Stimulated activated CD8-positive, alpha-beta memory T cell treated with anti-CD3 and anti-CD28 coated beads, Interleukin-4, amount 100 ng/mL, for 1 hour (primary cell): Measurements from ENCODE around the gene BCCIP.

Source experiments
- DNase-seq, 2 donors: peaks; one replicate each; pipeline ENCODE4 v3.0.0-alpha.2; 2020; ENCODE audit warnings: low read depth in 2 of 2, low spot score in 1 of 2

Gene BCCIP

GRCh38 chr10:125797994-125798662 lies 25.2 kb upstream of the BCCIP start:
- no peak for DNase-seq

GRCh38 chr10:125799451-125800182 lies 23.7 kb upstream of the BCCIP start:
- no peak for DNase-seq

GRCh38 chr10:125801574-125801973 lies 21.8 kb upstream of the BCCIP start:
- DNase-seq, result no peak

GRCh38 chr10:125802131-125802530 lies 21.2 kb upstream of the BCCIP start:
- DNase-seq, result no peak

- no peak for DNase-seq
Observed at GRCh38 chr10:125802739-125803138, 20.6 kb upstream of the BCCIP start.

- no peak for DNase-seq
Observed at GRCh38 chr10:125808047-125808446, 15.3 kb upstream of the BCCIP start.

GRCh38 chr10:125811251-125811650 lies 12.1 kb upstream of the BCCIP start:
- no peak for DNase-seq

- DNase-seq, result no peak
Observed at GRCh38 chr10:125812128-125812750, 11.1 kb upstream of the BCCIP start.

GRCh38 chr10:125815764-125816163 lies 7.6 kb upstream of the BCCIP start:
- no peak for DNase-seq

- DNase-seq, result no peak
Observed at GRCh38 chr10:125816548-125816947, 6.8 kb upstream of the BCCIP start.

GRCh38 chr10:125817337-125817946 lies 5.9 kb upstream of the BCCIP start:
- DNase-seq, result no peak

- DNase-seq, result no peak
Observed at GRCh38 chr10:125820701-125821100, 2.6 kb upstream of the BCCIP start.

GRCh38 chr10:125823663-125824251 lies 411 bp downstream of the BCCIP start:
- DNase-seq, result no peak

GRCh38 chr10:125824736-125825135 lies 1.4 kb downstream of the BCCIP start:
- no peak for DNase-seq

GRCh38 chr10:125827133-125827532 lies 3.8 kb downstream of the BCCIP start:
- no peak for DNase-seq

GRCh38 chr10:125828311-125828710 lies 5.0 kb downstream of the BCCIP start:
- DNase-seq, result no peak

GRCh38 chr10:125836746-125837145 lies 13.4 kb downstream of the BCCIP start:
- DNase-seq, result no peak

- no peak for DNase-seq
Observed at GRCh38 chr10:125838802-125839575, 15.6 kb downstream of the BCCIP start.

GRCh38 chr10:125840406-125840805 lies 17.1 kb downstream of the BCCIP start:
- DNase-seq, result no peak

GRCh38 chr10:125840955-125841354 lies 17.6 kb downstream of the BCCIP start:
- no peak for DNase-seq
